PFSK-1 (cell line): Measurements from ENCODE around the gene PLA2G4D.

Experiments
- FOXP2 ChIP-seq: optimal IDR thresholded peaks from 2 replicates; pipeline ENCODE3; 2011; ENCODE audit warnings: borderline replicate concordance, control low read depth, inconsistent platforms; ENCODE audit not compliant: insufficient read depth; ENCODE audit errors: extremely low read length, extremely low read depth
- POLR2AphosphoS5 ChIP-seq: IDR thresholded peaks from 2 replicates; pipeline ENCODE4 v1.6.1; 2012; ENCODE audit warnings: low read depth, mild to moderate bottlenecking, control low read depth, low read length, moderate library complexity
- SIN3A ChIP-seq: IDR thresholded peaks from 2 replicates; pipeline ENCODE4 v1.6.1; 2012; ENCODE audit warnings: mild to moderate bottlenecking, low read length, moderate library complexity, borderline replicate concordance; ENCODE audit not compliant: insufficient read depth
- TAF1 ChIP-seq: IDR thresholded peaks from 2 replicates; pipeline ENCODE4 v1.6.1; 2012; ENCODE audit warnings: low read length, control low read depth, borderline replicate concordance; ENCODE audit not compliant: insufficient read depth
- TF ChIP-seq, protein P1 (sequence below), 2 experiments: IDR thresholded peaks; 2 replicates each; pipeline versions ENCODE4 v1.6.1 to v1.8.0; 2011 to 2012; ENCODE audit warnings: low read depth in 2 of 2, low read length in 2 of 2, control low read depth in 1 of 2, inconsistent platforms in 1 of 2, mild to moderate bottlenecking in 1 of 2, moderate library complexity in 1 of 2; ENCODE audit not compliant: insufficient read depth in 1 of 2

PLA2G4D gene

DNA sequence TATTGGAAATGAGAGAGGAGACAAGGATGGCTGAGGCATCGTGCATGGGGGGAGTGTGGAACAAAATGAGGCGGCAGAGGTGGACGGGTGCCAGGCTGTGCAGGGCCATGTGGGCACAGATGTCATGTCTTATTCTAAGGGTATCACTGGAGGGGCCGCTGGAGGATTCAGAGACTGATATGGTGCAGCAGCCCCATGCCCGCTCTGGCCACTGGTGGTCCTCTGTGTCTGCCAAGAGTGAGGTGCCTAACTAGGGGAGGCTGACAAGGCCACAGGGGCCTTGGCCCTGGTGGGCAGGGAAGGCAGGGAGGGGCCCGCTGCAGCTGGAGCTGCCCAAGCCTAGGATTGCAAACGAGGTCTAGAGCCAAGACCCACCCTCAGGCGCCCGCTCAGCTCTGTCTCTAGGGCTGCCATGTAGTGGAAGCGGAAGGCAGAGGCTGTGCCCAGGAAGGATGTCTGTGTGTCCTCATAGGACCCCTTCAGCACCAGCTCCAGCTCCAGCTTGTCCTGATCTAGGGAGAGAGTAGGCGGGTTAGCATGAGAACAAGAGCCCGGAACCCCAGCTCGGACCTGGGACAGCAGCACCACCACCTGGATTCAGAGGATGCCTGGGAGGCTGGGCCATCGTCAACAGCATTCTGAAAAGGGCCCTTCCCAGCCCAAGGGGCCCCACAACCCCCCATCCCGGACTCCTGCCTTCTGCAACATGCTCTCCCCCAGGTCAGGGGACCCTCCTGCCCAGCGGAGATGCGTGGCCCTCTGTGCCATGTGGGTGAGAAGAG is 11.3 kb downstream of the PLA2G4D start:
- no peak for TF ChIP-seq FOXP2
- TF ChIP-seq, protein P1, sequence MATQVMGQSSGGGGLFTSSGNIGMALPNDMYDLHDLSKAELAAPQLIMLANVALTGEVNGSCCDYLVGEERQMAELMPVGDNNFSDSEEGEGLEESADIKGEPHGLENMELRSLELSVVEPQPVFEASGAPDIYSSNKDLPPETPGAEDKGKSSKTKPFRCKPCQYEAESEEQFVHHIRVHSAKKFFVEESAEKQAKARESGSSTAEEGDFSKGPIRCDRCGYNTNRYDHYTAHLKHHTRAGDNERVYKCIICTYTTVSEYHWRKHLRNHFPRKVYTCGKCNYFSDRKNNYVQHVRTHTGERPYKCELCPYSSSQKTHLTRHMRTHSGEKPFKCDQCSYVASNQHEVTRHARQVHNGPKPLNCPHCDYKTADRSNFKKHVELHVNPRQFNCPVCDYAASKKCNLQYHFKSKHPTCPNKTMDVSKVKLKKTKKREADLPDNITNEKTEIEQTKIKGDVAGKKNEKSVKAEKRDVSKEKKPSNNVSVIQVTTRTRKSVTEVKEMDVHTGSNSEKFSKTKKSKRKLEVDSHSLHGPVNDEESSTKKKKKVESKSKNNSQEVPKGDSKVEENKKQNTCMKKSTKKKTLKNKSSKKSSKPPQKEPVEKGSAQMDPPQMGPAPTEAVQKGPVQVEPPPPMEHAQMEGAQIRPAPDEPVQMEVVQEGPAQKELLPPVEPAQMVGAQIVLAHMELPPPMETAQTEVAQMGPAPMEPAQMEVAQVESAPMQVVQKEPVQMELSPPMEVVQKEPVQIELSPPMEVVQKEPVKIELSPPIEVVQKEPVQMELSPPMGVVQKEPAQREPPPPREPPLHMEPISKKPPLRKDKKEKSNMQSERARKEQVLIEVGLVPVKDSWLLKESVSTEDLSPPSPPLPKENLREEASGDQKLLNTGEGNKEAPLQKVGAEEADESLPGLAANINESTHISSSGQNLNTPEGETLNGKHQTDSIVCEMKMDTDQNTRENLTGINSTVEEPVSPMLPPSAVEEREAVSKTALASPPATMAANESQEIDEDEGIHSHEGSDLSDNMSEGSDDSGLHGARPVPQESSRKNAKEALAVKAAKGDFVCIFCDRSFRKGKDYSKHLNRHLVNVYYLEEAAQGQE (IDR thresholded peaks at IDR 0.05; ENCODE audit: insufficient read depth in 1 of 2, low read depth in 2 of 2, low read length in 2 of 2) = no peak
- no peak for TF ChIP-seq POLR2AphosphoS5
- no peak for TF ChIP-seq TAF1
- TF ChIP-seq SIN3A = no peak

DNA sequence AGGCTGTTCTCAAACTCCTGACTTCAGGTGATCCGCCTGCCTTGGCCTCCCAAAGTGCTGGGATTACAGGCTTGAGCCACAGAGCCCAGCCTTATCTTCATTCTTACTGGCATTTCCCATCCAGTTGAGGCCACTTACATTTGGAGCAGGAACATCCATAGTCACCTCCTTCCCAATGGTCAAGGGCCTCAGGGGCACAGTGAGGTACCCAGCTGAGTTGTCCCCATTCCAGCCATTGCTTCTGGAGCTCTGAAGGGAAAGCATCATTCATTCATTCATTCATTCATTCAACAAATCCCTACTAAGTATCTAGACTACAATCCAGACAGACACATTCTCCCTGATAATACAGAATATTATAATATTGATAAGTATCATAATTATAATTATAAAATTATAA is 12.2 kb downstream of the PLA2G4D start:
- no peak for TF ChIP-seq POLR2AphosphoS5
- no peak for TF ChIP-seq FOXP2
- no peak for TF ChIP-seq TAF1
- TF ChIP-seq SIN3A = no peak
- TF ChIP-seq, protein P1 (IDR thresholded peaks at IDR 0.05; ENCODE audit: insufficient read depth in 1 of 2, low read depth in 2 of 2, low read length in 2 of 2) = no peak

DNA sequence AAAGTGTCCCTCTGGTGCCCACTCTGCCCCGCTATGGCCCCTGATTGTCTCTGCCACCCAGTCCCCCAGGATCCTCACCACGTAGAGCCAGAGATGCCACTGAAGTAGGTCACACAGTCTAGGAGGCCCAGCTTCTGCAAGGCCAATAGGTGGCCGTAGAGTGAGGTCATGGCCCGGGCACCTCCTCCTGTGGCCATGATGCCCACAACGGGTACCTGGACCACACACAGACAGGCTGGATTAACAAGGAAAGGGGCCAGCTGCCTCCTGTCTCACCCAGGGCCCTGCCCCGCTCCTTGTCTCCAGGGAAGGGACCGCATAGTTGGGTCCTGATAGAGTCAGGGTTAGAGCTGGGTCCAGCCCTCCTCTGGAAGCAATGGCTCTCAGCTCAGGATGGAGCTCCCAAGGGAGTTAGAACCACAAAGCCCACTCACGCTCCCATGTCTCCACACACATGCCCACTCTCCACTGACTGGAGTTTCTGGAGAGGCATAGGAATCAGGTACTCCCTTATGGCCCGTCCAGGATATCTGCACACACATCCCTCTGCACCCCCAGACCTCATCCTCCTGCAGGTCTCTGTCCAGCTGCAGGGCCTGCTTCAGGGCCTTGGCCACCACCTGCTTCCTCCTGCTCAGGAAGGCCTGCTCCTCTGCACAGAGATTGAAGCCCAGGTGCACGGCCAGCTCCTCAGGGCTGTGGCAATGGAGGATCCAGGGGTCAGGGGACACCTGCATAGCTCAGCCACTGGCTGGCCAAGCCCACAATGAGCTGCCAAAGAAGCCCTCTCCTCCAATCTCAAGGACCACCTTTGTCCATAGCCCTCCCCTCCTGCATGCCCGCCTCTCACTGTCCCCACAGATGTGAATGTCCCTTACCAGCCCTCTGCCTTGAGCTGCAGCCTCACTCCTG is 13.2 kb downstream of the PLA2G4D start:
- TF ChIP-seq FOXP2 (no peak), TAF1 (no peak), SIN3A (no peak), POLR2AphosphoS5 (no peak)
- TF ChIP-seq, protein P1 (IDR thresholded peaks at IDR 0.05; ENCODE audit: insufficient read depth in 1 of 2, low read depth in 2 of 2, low read length in 2 of 2) = no peak

DNA sequence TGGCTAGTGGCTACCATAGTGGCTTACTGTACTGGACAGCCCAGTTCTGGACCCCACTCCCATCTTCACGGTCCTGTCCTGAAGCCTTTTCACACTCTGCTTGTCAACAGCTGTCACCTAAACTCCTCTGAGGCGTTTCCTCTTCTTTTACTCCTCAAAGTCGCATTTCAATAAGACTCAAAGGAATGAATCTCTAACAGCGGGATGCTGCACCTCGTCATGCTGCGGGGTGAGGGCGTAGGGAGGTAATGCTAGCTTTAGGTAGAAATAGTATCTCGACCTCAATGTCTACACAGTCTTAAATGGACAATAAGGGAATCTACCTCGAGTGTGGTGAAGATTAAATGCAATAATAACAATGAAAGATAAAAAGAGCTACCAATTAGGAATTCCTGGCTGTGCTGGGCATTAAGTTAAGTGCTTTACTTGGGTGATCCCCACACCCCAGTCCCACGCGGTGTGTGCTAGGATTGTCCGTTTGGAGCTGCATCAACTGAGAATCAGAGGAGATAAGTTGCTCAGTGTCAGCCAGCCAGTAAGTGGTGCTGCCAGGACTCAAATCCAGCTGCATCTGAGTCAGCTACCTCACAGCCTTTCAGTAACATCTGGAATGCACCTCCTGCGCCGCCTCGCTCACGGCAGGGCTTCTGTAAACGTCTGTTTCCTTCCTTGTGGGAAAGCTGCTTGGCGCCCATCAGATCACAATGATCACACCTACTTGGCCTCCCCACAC is 14.0 kb downstream of the PLA2G4D start:
- TF ChIP-seq POLR2AphosphoS5 (no peak), FOXP2 (no peak), SIN3A (no peak), TAF1 (no peak)
- TF ChIP-seq, protein P1 (IDR thresholded peaks at IDR 0.05; ENCODE audit: insufficient read depth in 1 of 2, low read depth in 2 of 2, low read length in 2 of 2) = no peak
